Skeletal muscle tissue (tissue), 4 donors: ENCODE measurements around the gene KATNAL1. TPM values are rescaled to one million over a fixed set of nuclear protein-coding genes. Genes with fewer than 3 reads are reported as not detected.

Experiments
- H3K27ac ChIP-seq: one replicate; pipeline ENCODE4 v1.7.0; 2013; ENCODE audit warnings: mild to moderate bottlenecking, low read depth, low read length, inconsistent platforms
- H3K27me3 ChIP-seq, 3 donors: one replicate each; pipeline ENCODE4 v1.7.0; 2013; ENCODE audit warnings: low read length in 3 of 3; ENCODE audit not compliant: control insufficient read depth in 3 of 3, insufficient read depth in 3 of 3
- H3K36me3 ChIP-seq, 3 donors: one replicate each; pipeline ENCODE4 v1.7.0; 2013; ENCODE audit warnings: low read length in 3 of 3; ENCODE audit not compliant: control insufficient read depth in 3 of 3, insufficient read depth in 3 of 3
- H3K4me1 ChIP-seq, 3 donors: one replicate each; pipeline ENCODE4 v1.7.0; 2013; ENCODE audit warnings: low read length in 3 of 3, mild to moderate bottlenecking in 3 of 3; ENCODE audit not compliant: control insufficient read depth in 3 of 3, insufficient read depth in 3 of 3
- H3K4me3 ChIP-seq, 3 donors: one replicate each; pipeline ENCODE4 v1.7.0; 2013; ENCODE audit warnings: low read length in 3 of 3
- H3K9ac ChIP-seq, 3 donors: one replicate each; pipeline ENCODE4 v1.7.0; 2013; ENCODE audit warnings: low read length in 3 of 3, mild to moderate bottlenecking in 3 of 3, moderate library complexity in 2 of 3, low read depth in 1 of 3
- H3K9me3 ChIP-seq, 3 donors: one replicate each; pipeline ENCODE4 v1.7.0; 2013; ENCODE audit warnings: low read length in 3 of 3; ENCODE audit not compliant: control insufficient read depth in 3 of 3
- total RNA-seq: library from RNA; depleted of rRNA; stranded (reverse); fragments of >200 nt; gene quantifications from one replicate; pipeline ENCODE4 v1.2.3, GENCODE V29; 2014
- donor health status: Osteomylitis.

Gene KATNAL1
- total RNA-seq, 1 donor from 2014 or later: 16.2 TPM

DNA sequence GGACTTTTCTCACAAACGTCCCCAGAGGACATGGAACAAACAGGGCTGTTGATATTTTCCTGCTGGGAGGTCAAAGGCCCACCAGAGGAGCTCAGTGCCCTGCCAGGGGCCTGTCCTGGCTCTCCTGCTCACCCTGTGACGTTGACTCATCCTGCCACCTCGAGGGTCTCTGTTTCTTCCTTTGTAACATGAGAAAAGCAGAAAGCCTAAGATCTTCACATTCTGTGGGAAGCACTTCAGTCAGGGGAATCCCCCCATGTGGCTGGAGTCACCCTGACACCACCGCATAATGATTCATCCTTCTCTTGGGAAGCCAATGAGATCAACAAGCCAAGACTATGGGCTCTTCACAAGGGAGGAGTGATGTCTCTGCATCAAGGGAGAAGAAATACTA, 147.9 kb downstream of the KATNAL1 start:
- H3K9ac ChIP-seq: no peak overlapping the region
- no peaks in the 10 kb centered on the region for H3K4me1 ChIP-seq

DNA sequence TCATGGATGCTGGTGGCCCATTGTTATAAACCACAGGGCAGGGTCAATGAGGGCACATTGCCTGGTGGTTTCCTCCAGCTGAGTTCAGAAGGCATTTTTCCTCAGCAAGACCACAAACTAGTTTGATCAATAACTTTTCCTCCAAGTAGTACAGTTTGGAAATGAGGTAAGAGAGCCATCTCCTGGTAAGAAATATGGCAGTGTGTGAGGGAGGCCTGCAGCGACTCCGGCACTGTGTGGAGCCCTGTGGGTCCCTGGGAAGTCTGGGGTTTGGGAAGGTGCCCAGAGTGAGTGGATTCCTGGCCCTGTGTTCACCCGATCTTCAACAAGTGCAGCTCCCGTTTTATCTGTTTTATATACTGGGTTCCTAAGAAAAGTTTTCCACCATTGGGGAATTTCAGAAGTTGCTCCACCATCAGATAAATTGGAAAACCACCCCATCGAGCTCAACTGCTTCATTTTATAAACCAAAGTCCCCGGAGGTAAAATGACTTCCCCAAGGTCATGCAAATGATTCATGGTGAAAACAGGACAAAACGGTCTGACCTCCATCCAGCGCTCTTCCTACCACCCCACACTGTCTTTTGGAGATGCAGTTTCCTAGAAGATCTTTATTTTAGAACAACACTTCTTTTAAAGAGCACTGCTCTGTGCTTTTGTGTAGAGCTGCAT, 148.4 kb downstream of the KATNAL1 start:
- Histone ChIP-seq H3K4me3 (no peak overlapping the region), H3K27me3 (peaks cover 0 to 19% (median 13%) of the 10 kb centered on the region in 3 donors), H3K36me3 (no peaks in the 10 kb centered on the region), H3K27ac (no peak overlapping the region), H3K9me3 (no peaks in the 10 kb centered on the region), H3K4me1 (no peaks in the 10 kb centered on the region), H3K9ac (no peak overlapping the region)

More for the DNA sequence above, 147.9 kb downstream of the KATNAL1 start:
- Histone ChIP-seq H3K27me3 (peaks cover 0 to 14% (median 11%) of the 10 kb centered on the region in 3 donors), H3K27ac (no peak overlapping the region), H3K4me3 (no peak overlapping the region), H3K36me3 (no peaks in the 10 kb centered on the region), H3K9me3 (no peaks in the 10 kb centered on the region)

DNA sequence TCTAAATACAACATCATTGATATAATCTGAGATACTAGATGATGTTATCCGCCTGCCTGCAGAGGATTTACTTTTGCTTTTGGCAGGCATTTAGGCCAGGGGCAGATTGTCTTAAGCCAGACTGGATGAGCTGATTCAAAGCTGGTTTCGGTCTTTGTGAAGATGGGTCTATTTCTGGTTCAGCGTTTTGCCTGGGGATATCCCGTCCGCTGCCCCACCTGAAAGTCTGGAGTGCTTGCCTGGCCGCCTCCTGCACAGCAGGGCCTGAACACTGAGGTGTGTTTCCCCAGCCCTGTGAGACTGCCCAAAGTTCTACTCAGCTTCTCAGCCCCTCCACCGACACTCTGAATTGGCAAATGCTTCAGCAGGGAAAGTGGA, 149.7 kb downstream of the KATNAL1 start:
- no peaks in the 10 kb centered on the region for H3K36me3 ChIP-seq
- H3K4me1 ChIP-seq: no peaks in the 10 kb centered on the region
- H3K9ac ChIP-seq: no peak overlapping the region
- no peaks in the 10 kb centered on the region for H3K9me3 ChIP-seq
- H3K27ac ChIP-seq: no peak overlapping the region
- H3K4me3 ChIP-seq: no peak overlapping the region
- H3K27me3 ChIP-seq: peaks cover 3 to 23% (median 13%) of the 10 kb centered on the region in 3 donors

DNA sequence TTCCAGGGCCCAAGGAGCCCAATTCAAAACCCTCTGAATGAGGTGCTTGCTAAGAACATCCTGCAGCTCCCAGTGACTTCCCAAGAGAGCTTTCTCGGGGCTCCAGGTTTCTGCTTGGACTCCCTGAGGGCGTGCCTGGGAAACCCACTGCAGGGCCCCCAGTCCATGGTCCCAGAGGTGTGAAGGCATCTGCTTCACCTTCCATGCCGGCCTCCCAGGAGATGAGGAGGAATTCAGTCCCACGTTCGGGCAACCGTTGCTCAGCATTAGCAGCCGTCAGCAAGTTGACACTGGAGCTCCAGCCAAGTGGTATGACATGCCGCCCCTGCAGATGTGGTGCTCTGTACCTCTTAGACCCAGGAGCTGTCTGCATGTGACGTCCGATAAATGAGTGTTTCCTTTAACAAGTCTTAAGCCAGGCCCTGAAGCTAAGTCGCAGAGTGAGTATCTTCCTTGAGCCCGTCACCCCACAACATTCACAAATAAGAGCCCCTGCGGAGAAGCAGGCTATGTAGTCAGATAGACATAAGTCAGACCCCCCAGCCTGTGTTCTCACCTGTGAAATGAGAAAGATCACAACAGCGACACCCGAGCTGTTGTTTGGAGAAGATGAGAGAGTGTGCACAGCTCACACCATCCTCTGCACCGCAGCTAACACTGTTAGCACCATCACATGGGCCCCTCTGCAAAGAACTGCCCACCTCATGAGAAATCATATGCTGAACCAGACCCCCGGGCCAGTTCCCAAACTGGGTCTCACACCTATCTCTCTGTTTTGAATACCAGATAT, 150.3 kb downstream of the KATNAL1 start:
- peaks cover 3 to 23% (median 17%) of the 10 kb centered on the region in 3 donors for H3K27me3 ChIP-seq

DNA sequence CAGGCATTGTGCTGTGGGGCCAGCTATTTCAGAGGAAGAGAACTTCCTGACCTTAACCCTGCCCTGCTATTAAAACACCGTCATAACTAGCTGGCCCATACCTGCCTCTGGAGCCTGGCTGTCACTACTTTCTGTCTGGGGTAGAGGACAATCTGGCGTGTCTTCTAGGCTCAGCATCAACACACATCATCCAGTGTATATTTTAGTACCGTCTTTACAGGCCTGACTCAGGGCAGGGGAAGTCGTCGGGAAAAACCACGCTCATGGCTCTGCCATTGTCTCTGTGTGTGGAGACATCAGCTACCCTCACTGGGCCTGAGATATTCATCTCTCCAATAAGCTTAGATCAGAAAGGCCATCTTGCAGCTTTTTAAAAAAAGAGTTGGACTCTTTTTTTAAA, 151.1 kb downstream of the KATNAL1 start:
- no peaks in the 10 kb centered on the region for H3K4me1 ChIP-seq
- H3K27ac ChIP-seq: no peak overlapping the region
- H3K9me3 ChIP-seq: no peaks in the 10 kb centered on the region
- no peaks in the 10 kb centered on the region for H3K36me3 ChIP-seq
- H3K9ac ChIP-seq: no peak overlapping the region
- H3K4me3 ChIP-seq: no peak overlapping the region
- H3K27me3 ChIP-seq: peaks cover 3 to 23% (median 17%) of the 10 kb centered on the region in 3 donors

More for the DNA sequence above, 150.3 kb downstream of the KATNAL1 start:
- H3K27ac ChIP-seq: no peak overlapping the region
- no peaks in the 10 kb centered on the region for H3K4me1 ChIP-seq
- H3K4me3 ChIP-seq: no peak overlapping the region
- no peaks in the 10 kb centered on the region for H3K36me3 ChIP-seq
- no peak overlapping the region for H3K9ac ChIP-seq
- H3K9me3 ChIP-seq: no peaks in the 10 kb centered on the region

DNA sequence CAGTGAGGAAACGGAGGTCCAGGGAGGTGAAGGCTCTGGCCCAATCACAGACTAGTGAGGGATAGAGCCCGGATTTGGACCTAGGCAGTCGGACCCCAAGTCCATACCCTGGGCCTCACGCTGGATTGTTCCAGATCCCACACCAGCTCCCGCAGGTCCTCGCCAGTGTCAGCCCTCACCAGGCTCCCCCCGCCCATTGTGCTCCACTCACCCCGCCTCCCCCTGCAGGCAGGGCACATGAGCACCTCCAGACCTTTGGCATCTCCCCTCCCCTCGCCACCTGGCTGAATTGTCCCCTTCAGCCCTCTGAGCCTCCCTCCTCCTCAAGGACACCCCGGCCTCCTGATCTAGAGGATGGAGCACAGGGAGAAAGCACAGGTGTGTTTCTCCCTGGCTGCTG, 152.4 kb downstream of the KATNAL1 start:
- no peak overlapping the region for H3K4me3 ChIP-seq
- H3K27me3 ChIP-seq: peaks cover 3 to 23% (median 17%) of the 10 kb centered on the region in 3 donors
- no peak overlapping the region for H3K27ac ChIP-seq
- H3K9me3 ChIP-seq: no peaks in the 10 kb centered on the region
- no peaks in the 10 kb centered on the region for H3K4me1 ChIP-seq
- H3K36me3 ChIP-seq: no peaks in the 10 kb centered on the region
- H3K9ac ChIP-seq: no peak overlapping the region

DNA sequence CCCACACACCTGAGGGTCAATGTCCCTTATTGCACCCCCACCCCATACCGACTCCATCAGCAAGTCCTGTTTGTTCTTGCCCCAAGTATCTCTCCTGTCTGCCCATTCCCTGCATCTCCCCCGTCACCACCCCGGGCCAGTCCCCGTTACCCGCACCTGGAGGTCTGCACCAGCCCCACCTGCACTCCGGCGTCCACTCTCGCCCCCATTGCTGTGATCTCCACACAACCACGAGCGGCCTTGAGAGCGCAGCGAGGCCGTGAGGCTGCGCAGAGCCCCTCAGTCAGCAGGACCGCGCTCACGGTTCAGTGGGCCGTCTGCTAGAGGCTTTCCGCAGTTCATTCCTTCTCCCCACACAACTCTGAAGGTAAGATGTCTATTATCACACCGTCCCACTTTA, 152.8 kb downstream of the KATNAL1 start:
- H3K9ac ChIP-seq: no peak overlapping the region

DNA sequence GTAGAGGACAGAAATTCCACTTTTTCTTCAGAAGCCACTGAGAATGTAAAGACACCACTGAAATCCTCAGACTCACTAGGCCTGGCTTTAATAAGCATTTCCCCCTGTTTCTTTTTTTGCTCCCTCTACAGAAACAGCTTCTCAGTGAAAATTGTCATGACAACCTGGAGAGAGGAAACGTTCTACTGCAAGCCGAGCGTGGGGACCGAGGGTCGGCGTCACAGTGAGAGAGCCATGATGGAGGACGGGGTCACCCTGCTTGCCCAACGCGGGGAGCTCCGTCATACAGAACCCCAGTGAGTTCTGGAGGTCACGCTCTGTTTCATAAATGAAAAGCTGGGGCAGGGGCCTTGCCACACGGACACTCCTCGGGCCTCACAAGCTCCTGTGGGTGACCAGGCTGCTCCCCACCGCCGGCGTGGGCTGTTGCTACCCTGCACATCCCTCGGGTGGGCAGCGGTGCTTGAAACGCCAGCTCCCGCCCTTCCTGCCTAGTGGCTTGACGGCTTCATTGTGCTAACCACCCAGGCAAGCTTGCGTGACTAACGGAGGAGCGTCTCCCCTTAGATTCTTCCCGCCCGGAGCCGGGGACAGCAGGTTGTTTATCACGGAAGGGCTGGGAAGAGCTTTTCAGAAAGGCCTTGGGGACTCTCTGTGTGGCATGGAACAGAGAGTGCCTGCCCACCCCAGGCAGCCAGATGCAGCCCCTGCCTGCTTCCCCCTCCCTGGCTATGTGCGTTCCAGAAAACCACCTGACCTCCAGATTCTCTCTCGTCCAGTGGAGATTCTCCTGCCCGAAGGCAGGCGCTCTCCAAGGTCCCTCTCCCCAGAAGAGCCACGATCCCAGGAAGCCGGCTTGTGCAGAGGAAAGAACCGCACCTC, 153.6 kb downstream of the KATNAL1 start:
- H3K4me3 ChIP-seq: no peak overlapping the region
- peaks cover under 1 to 3% (median 2%) of the 10 kb centered on the region in 3 donors for H3K4me1 ChIP-seq
- peaks cover 3 to 23% (median 18%) of the 10 kb centered on the region in 3 donors for H3K27me3 ChIP-seq
- H3K36me3 ChIP-seq: no peaks in the 10 kb centered on the region
- no peaks in the 10 kb centered on the region for H3K9me3 ChIP-seq
- H3K27ac ChIP-seq: no peak overlapping the region
- no peak overlapping the region for H3K9ac ChIP-seq

More for the DNA sequence above, 152.8 kb downstream of the KATNAL1 start:
- no peaks in the 10 kb centered on the region for H3K36me3 ChIP-seq
- no peaks in the 10 kb centered on the region for H3K4me1 ChIP-seq
- no peak overlapping the region for H3K4me3 ChIP-seq
- H3K27ac ChIP-seq: no peak overlapping the region
- peaks cover 3 to 23% (median 17%) of the 10 kb centered on the region in 3 donors for H3K27me3 ChIP-seq
- H3K9me3 ChIP-seq: no peaks in the 10 kb centered on the region
